HEK293 (cell line): ENCODE measurements around the gene BFSP2.
A peak's percentile ranks its signal among the peaks of the same experiment; 100 is the strongest.

ENCODE experiments used
- GLIS1 ChIP-seq: fragments of 450-650 bp; formaldehyde crosslinking; IDR thresholded peaks from 2 replicates; pipeline ENCODE4 v1.5.1; 2016; ENCODE audit warnings: missing biosample characterization, missing genetic modification characterization
- HOXA7 ChIP-seq: sonication (generic); formaldehyde crosslinking; IDR thresholded peaks from 2 replicates; pipeline ENCODE4 v1.8.1; 2022; ENCODE audit warnings: missing genetic modification reagents, borderline replicate concordance
- IKZF3 ChIP-seq: fragments of 450-650 bp; IDR thresholded peaks from 2 replicates; pipeline ENCODE4 v1.5.0; 2018; ENCODE audit warnings: missing biosample characterization, mild to moderate bottlenecking, missing genetic modification characterization, moderate library complexity
- KLF10 ChIP-seq: fragments of 450-650 bp; IDR thresholded peaks from 2 replicates; pipeline ENCODE4 v1.5.1; 2018; ENCODE audit warnings: missing biosample characterization, mild to moderate bottlenecking, missing genetic modification characterization
- ZBTB17 ChIP-seq: fragments of 450-650 bp; formaldehyde crosslinking; IDR thresholded peaks from 2 replicates; pipeline ENCODE4 v1.5.1; 2016; ENCODE audit warnings: missing biosample characterization, missing genetic modification characterization
- ZFP69B ChIP-seq: fragments of 450-650 bp; formaldehyde crosslinking; IDR thresholded peaks from 2 replicates; pipeline ENCODE4 v1.5.1; 2016; ENCODE audit warnings: missing biosample characterization, missing genetic modification characterization
- ZNF202 ChIP-seq: fragments of 450-650 bp; formaldehyde crosslinking; IDR thresholded peaks from 2 replicates; pipeline ENCODE4 v1.5.1; 2016; ENCODE audit warnings: missing biosample characterization, missing genetic modification characterization, borderline replicate concordance
- ZNF366 ChIP-seq: fragments of 450-650 bp; formaldehyde crosslinking; conservative IDR thresholded peaks from 2 replicates; pipeline ENCODE4 v1.5.1; 2016; ENCODE audit warnings: missing biosample characterization, missing genetic modification characterization
- ZNF747 ChIP-seq: fragments of 450-650 bp; formaldehyde crosslinking; IDR thresholded peaks from 2 replicates; pipeline ENCODE4 v1.5.1; 2016; ENCODE audit warnings: missing biosample characterization, missing genetic modification characterization
- ZNF843 ChIP-seq: fragments of 450-650 bp; formaldehyde crosslinking; IDR thresholded peaks from 2 replicates; pipeline ENCODE4 v1.5.1; 2016; ENCODE audit warnings: missing biosample characterization, missing genetic modification characterization
- ZSCAN23 ChIP-seq: fragments of 450-650 bp; formaldehyde crosslinking; IDR thresholded peaks from 2 replicates; pipeline ENCODE4 v1.5.1; 2016; ENCODE audit warnings: missing biosample characterization, missing genetic modification characterization
- TF ChIP-seq, protein P1 (sequence below): fragments of 450-650 bp; formaldehyde crosslinking; IDR thresholded peaks from 2 replicates; pipeline ENCODE4 v1.5.1; 2016; ENCODE audit warnings: missing biosample characterization, missing genetic modification characterization, borderline replicate concordance
- TF ChIP-seq, protein P2 (sequence below): fragments of 450-650 bp; formaldehyde crosslinking; conservative IDR thresholded peaks from 2 replicates; pipeline ENCODE4 v1.5.1; 2016; ENCODE audit warnings: low read depth, missing biosample characterization, missing genetic modification characterization
- TF ChIP-seq, protein P3 (sequence below): fragments of 450-650 bp; formaldehyde crosslinking; IDR thresholded peaks from 2 replicates; pipeline ENCODE4 v1.5.1; 2017; ENCODE audit warnings: missing biosample characterization, mild to moderate bottlenecking, missing genetic modification characterization, moderate library complexity
- TF ChIP-seq, protein P4 (sequence below): fragments of 450-650 bp; formaldehyde crosslinking; IDR thresholded peaks from 2 replicates; pipeline ENCODE4 v1.5.0; 2017; ENCODE audit warnings: missing biosample characterization, missing genetic modification characterization, borderline replicate concordance
- TF ChIP-seq, protein P5 (sequence below): fragments of 450-650 bp; formaldehyde crosslinking; IDR thresholded peaks from 2 replicates; pipeline ENCODE4; 2016; ENCODE audit warnings: missing biosample characterization, missing genetic modification characterization

The BFSP2 gene

DNA sequence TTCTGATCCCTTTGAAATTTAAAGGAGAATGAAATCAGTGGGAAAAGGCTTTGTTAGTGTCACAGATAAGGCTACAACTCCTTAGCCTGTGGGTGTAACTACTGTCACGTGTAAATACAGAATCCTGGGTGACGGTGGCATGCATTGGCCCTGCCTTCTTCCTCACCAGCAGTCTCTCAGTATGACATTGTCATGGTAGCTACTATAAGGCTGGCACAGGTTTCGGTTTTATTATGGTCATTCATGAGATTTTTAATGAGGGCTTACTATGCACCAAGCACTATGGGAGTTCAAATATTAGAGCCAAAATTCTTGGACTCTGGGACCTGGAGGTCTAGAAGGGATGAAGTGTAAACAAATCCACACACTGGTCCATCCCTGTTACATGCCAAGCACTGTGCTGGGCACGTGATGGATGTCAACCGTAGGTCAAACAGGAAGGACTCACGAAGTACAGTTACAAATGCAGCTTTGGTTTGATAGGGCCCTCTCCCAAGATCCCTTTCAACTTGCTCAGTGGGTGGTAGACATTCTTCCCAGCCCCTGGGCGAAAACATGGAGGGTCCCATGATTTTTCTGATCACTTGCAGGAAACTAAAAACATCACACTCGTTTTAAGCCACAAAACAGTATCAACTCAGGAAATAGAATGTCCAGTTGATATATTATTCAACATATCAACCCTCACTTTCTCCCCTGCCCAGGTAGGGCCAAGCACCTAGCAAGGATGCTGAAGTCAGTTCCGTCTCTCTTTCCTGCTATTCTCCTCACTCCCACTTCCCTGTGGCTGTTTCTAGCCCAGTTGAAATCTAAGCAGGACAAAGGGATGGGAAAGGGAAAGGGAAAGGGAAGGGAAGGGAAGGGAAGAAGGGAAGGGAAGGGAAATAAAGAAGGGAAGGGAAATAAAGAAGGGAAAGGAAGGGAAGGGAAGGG is 25.3 kb downstream of the BFSP2 start (continued):
- TF ChIP-seq, protein P1, sequence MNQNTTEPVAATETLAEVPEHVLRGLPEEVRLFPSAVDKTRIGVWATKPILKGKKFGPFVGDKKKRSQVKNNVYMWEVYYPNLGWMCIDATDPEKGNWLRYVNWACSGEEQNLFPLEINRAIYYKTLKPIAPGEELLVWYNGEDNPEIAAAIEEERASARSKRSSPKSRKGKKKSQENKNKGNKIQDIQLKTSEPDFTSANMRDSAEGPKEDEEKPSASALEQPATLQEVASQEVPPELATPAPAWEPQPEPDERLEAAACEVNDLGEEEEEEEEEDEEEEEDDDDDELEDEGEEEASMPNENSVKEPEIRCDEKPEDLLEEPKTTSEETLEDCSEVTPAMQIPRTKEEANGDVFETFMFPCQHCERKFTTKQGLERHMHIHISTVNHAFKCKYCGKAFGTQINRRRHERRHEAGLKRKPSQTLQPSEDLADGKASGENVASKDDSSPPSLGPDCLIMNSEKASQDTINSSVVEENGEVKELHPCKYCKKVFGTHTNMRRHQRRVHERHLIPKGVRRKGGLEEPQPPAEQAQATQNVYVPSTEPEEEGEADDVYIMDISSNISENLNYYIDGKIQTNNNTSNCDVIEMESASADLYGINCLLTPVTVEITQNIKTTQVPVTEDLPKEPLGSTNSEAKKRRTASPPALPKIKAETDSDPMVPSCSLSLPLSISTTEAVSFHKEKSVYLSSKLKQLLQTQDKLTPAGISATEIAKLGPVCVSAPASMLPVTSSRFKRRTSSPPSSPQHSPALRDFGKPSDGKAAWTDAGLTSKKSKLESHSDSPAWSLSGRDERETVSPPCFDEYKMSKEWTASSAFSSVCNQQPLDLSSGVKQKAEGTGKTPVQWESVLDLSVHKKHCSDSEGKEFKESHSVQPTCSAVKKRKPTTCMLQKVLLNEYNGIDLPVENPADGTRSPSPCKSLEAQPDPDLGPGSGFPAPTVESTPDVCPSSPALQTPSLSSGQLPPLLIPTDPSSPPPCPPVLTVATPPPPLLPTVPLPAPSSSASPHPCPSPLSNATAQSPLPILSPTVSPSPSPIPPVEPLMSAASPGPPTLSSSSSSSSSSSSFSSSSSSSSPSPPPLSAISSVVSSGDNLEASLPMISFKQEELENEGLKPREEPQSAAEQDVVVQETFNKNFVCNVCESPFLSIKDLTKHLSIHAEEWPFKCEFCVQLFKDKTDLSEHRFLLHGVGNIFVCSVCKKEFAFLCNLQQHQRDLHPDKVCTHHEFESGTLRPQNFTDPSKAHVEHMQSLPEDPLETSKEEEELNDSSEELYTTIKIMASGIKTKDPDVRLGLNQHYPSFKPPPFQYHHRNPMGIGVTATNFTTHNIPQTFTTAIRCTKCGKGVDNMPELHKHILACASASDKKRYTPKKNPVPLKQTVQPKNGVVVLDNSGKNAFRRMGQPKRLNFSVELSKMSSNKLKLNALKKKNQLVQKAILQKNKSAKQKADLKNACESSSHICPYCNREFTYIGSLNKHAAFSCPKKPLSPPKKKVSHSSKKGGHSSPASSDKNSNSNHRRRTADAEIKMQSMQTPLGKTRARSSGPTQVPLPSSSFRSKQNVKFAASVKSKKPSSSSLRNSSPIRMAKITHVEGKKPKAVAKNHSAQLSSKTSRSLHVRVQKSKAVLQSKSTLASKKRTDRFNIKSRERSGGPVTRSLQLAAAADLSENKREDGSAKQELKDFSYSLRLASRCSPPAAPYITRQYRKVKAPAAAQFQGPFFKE (tag by site-specific recombination): no peak
- TF ChIP-seq, protein P2, sequence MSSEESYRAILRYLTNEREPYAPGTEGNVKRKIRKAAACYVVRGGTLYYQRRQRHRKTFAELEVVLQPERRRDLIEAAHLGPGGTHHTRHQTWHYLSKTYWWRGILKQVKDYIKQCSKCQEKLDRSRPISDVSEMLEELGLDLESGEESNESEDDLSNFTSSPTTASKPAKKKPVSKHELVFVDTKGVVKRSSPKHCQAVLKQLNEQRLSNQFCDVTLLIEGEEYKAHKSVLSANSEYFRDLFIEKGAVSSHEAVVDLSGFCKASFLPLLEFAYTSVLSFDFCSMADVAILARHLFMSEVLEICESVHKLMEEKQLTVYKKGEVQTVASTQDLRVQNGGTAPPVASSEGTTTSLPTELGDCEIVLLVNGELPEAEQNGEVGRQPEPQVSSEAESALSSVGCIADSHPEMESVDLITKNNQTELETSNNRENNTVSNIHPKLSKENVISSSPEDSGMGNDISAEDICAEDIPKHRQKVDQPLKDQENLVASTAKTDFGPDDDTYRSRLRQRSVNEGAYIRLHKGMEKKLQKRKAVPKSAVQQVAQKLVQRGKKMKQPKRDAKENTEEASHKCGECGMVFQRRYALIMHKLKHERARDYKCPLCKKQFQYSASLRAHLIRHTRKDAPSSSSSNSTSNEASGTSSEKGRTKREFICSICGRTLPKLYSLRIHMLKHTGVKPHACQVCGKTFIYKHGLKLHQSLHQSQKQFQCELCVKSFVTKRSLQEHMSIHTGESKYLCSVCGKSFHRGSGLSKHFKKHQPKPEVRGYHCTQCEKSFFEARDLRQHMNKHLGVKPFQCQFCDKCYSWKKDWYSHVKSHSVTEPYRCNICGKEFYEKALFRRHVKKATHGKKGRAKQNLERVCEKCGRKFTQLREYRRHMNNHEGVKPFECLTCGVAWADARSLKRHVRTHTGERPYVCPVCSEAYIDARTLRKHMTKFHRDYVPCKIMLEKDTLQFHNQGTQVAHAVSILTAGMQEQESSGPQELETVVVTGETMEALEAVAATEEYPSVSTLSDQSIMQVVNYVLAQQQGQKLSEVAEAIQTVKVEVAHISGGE (tag by site-specific recombination): no peak
- no peak for TF ChIP-seq KLF10 (tag by site-specific recombination)
- no peak for TF ChIP-seq ZFP69B (tag by site-specific recombination)
- TF ChIP-seq, protein P3, sequence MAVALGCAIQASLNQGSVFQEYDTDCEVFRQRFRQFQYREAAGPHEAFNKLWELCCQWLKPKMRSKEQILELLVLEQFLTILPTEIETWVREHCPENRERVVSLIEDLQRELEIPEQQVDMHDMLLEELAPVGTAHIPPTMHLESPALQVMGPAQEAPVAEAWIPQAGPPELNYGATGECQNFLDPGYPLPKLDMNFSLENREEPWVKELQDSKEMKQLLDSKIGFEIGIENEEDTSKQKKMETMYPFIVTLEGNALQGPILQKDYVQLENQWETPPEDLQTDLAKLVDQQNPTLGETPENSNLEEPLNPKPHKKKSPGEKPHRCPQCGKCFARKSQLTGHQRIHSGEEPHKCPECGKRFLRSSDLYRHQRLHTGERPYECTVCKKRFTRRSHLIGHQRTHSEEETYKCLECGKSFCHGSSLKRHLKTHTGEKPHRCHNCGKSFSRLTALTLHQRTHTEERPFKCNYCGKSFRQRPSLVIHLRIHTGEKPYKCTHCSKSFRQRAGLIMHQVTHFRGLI (tag by site-specific recombination): no peak
- TF ChIP-seq ZNF202 (tag by site-specific recombination): no peak
- no peak for TF ChIP-seq GLIS1
- no peak for TF ChIP-seq ZSCAN23 (tag by site-specific recombination)
- peak; percentile 42 for TF ChIP-seq ZNF366 (tag by site-specific recombination)
- TF ChIP-seq IKZF3 (tag by site-specific recombination): peak; percentile 40; the same call in 1 of the 2 replicates
- no peak for TF ChIP-seq ZBTB17 (tag by site-specific recombination)
- TF ChIP-seq HOXA7 (CRISPR knock-in tag): no peak
- no peak for TF ChIP-seq ZNF843 (tag by site-specific recombination)
- TF ChIP-seq, protein P4, sequence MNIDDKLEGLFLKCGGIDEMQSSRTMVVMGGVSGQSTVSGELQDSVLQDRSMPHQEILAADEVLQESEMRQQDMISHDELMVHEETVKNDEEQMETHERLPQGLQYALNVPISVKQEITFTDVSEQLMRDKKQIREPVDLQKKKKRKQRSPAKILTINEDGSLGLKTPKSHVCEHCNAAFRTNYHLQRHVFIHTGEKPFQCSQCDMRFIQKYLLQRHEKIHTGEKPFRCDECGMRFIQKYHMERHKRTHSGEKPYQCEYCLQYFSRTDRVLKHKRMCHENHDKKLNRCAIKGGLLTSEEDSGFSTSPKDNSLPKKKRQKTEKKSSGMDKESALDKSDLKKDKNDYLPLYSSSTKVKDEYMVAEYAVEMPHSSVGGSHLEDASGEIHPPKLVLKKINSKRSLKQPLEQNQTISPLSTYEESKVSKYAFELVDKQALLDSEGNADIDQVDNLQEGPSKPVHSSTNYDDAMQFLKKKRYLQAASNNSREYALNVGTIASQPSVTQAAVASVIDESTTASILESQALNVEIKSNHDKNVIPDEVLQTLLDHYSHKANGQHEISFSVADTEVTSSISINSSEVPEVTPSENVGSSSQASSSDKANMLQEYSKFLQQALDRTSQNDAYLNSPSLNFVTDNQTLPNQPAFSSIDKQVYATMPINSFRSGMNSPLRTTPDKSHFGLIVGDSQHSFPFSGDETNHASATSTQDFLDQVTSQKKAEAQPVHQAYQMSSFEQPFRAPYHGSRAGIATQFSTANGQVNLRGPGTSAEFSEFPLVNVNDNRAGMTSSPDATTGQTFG (tag by site-specific recombination): no peak
- no peak for TF ChIP-seq ZNF747 (tag by site-specific recombination)
- TF ChIP-seq, protein P5, sequence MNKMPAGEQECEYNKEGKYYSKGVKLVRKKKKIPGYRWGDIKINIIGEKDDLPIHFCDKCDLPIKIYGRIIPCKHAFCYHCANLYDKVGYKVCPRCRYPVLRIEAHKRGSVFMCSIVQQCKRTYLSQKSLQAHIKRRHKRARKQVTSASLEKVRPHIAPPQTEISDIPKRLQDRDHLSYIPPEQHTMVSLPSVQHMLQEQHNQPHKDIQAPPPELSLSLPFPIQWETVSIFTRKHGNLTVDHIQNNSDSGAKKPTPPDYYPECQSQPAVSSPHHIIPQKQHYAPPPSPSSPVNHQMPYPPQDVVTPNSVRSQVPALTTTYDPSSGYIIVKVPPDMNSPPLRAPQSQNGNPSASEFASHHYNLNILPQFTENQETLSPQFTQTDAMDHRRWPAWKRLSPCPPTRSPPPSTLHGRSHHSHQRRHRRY (tag by site-specific recombination): no peak
- TF ChIP-seq, all 188 proteins: peak for 3
